ENCODE results near the gene NFATC1.
"Not testable (repeated sequence)": the region's sequence is repeated elsewhere in the genome, so short reads cannot be mapped to it uniquely, and the experiment has no call there.

DNA sequence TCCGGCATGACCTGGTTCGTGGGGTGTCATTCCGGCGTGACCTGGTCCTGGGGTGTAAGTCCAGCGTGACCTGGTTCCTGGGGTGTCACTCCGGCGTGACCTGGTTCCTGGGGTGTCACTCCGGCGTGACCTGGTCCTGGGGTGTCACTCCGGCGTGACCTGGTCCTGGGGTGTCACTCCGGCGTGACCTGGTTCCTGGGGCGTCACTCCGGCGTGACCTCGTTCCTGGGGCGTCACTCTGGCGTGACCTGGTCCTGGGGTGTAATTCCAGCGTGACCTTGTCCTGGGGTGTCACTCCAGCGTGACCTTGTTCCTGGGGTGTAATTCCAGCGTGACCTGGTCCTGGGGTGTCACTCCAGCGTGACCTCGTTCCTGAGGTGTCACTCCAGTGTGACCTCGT is 87.7 kb downstream of the NFATC1 start:
- not testable (repeated sequence) for TF ChIP-seq GLIS3 (CRISPR knock-in tag; IDR thresholded peaks at IDR 0.05); PATZ1 (CRISPR knock-in tag; IDR thresholded peaks at IDR 0.05; ENCODE audit: borderline replicate concordance); ZFP30 (CRISPR knock-in tag; IDR thresholded peaks at IDR 0.05); TCF4 (CRISPR knock-in tag; IDR thresholded peaks at IDR 0.05; ENCODE audit: borderline replicate concordance); ZFP3 (CRISPR knock-in tag; IDR thresholded peaks at IDR 0.05); CREB5 (CRISPR knock-in tag; IDR thresholded peaks at IDR 0.05; ENCODE audit: low read depth)
- TF ChIP-seq, protein P1, sequence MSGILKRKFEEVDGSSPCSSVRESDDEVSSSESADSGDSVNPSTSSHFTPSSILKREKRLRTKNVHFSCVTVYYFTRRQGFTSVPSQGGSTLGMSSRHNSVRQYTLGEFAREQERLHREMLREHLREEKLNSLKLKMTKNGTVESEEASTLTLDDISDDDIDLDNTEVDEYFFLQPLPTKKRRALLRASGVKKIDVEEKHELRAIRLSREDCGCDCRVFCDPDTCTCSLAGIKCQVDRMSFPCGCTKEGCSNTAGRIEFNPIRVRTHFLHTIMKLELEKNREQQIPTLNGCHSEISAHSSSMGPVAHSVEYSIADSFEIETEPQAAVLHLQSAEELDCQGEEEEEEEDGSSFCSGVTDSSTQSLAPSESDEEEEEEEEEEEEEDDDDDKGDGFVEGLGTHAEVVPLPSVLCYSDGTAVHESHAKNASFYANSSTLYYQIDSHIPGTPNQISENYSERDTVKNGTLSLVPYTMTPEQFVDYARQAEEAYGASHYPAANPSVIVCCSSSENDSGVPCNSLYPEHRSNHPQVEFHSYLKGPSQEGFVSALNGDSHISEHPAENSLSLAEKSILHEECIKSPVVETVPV (CRISPR knock-in tag; IDR thresholded peaks at IDR 0.05): not testable (repeated sequence)
